ENCODE measurements around the gene GLRX5.

Gene GLRX5

GRCh38 chr14:95494456-95494855 lies 40.4 kb upstream of the GLRX5 start:
- H3K27ac Mint-ChIP-seq = peak overlapping the region; percentile 99
- peak overlapping the region; percentile 54 for H3K4me3 Mint-ChIP-seq
- ATAC-seq (ENCODE audit: low read depth) (no peak), DNase-seq (ENCODE audit: low spot score in 2 of 2) (no peak)
- no peaks in the 10 kb centered on the region for H3K27me3 Mint-ChIP-seq
- peaks cover 54% of the 10 kb centered on the region for H3K4me1 Mint-ChIP-seq
- peaks cover 10% of the 10 kb centered on the region for H3K36me3 Mint-ChIP-seq
- H3K9me3 Mint-ChIP-seq = no peaks in the 10 kb centered on the region

GRCh38 chr14:95495076-95495475 lies 39.8 kb upstream of the GLRX5 start:
- H3K27ac Mint-ChIP-seq = peak overlapping the region; percentile 99
- peaks cover 56% of the 10 kb centered on the region for H3K4me1 Mint-ChIP-seq
- H3K9me3 Mint-ChIP-seq = no peaks in the 10 kb centered on the region
- no peak for DNase-seq (ENCODE audit: low spot score in 2 of 2)
- peaks cover 10% of the 10 kb centered on the region for H3K36me3 Mint-ChIP-seq
- ATAC-seq (ENCODE audit: low read depth) = no peak
- H3K27me3 Mint-ChIP-seq = no peaks in the 10 kb centered on the region
- H3K4me3 Mint-ChIP-seq = peak overlapping the region; percentile 74

GRCh38 chr14:95495538-95496025 lies 39.3 kb upstream of the GLRX5 start:
- Mint-ChIP-seq H3K36me3 (peaks cover 11% of the 10 kb centered on the region), H3K4me3 (peak overlapping the region; percentile 74), H3K27me3 (no peaks in the 10 kb centered on the region), H3K9me3 (no peaks in the 10 kb centered on the region), H3K4me1 (peaks cover 56% of the 10 kb centered on the region), H3K27ac (peak overlapping the region; percentile 99)
- DNase-seq (ENCODE audit: low spot score in 2 of 2) (peak; percentile 54 to 74), ATAC-seq (ENCODE audit: low read depth) (peak; percentile 95)

GRCh38 chr14:95496111-95496681 lies 38.7 kb upstream of the GLRX5 start:
- peak overlapping the region; percentile 99 for H3K27ac Mint-ChIP-seq
- no peak for ATAC-seq (ENCODE audit: low read depth)
- no peaks in the 10 kb centered on the region for H3K27me3 Mint-ChIP-seq
- H3K9me3 Mint-ChIP-seq = no peaks in the 10 kb centered on the region
- H3K4me3 Mint-ChIP-seq = peak overlapping the region; percentile 74
- H3K4me1 Mint-ChIP-seq = peaks cover 56% of the 10 kb centered on the region
- DNase-seq (ENCODE audit: low spot score in 2 of 2) = no peak
- peaks cover 17% of the 10 kb centered on the region for H3K36me3 Mint-ChIP-seq

GRCh38 chr14:95496690-95497259 lies 38.1 kb upstream of the GLRX5 start:
- Mint-ChIP-seq H3K4me3 (peak overlapping the region; percentile 74), H3K4me1 (peaks cover 59% of the 10 kb centered on the region), H3K36me3 (peaks cover 18% of the 10 kb centered on the region), H3K27ac (peak overlapping the region; percentile 99), H3K9me3 (no peaks in the 10 kb centered on the region), H3K27me3 (no peaks in the 10 kb centered on the region)
- DNase-seq (ENCODE audit: low spot score in 2 of 2) = no peak
- ATAC-seq (ENCODE audit: low read depth) = no peak

GRCh38 chr14:95497561-95498011 lies 37.3 kb upstream of the GLRX5 start:
- DNase-seq (ENCODE audit: low spot score in 2 of 2) (no peak), ATAC-seq (ENCODE audit: low read depth) (no peak)
- H3K27ac Mint-ChIP-seq = peak overlapping the region; percentile 67
- no peaks in the 10 kb centered on the region for H3K9me3 Mint-ChIP-seq
- H3K4me3 Mint-ChIP-seq = peak overlapping the region; percentile 13
- H3K4me1 Mint-ChIP-seq = peaks cover 61% of the 10 kb centered on the region
- H3K36me3 Mint-ChIP-seq = peaks cover 15% of the 10 kb centered on the region
- no peaks in the 10 kb centered on the region for H3K27me3 Mint-ChIP-seq

- no peak for ATAC-seq (ENCODE audit: low read depth)
- no peak for DNase-seq (ENCODE audit: low spot score in 2 of 2)
- Mint-ChIP-seq H3K27ac (peak overlapping the region; percentile 67), H3K27me3 (no peaks in the 10 kb centered on the region), H3K9me3 (no peaks in the 10 kb centered on the region), H3K4me3 (peak overlapping the region; percentile 18), H3K4me1 (peaks cover 69% of the 10 kb centered on the region), H3K36me3 (peaks cover 15% of the 10 kb centered on the region)
These were observed 36.1 kb upstream of the GLRX5 start for GRCh38 chr14:95498622-95499353.

GRCh38 chr14:95499354-95499750 lies 35.5 kb upstream of the GLRX5 start:
- Mint-ChIP-seq H3K4me1 (peaks cover 68% of the 10 kb centered on the region), H3K36me3 (peaks cover 14% of the 10 kb centered on the region), H3K4me3 (peak overlapping the region; percentile 18), H3K27ac (no peak overlapping the region), H3K9me3 (no peaks in the 10 kb centered on the region), H3K27me3 (no peaks in the 10 kb centered on the region)
- ATAC-seq (ENCODE audit: low read depth) = no peak
- DNase-seq (ENCODE audit: low spot score in 2 of 2) = no peak

GRCh38 chr14:95500201-95500681 lies 34.6 kb upstream of the GLRX5 start:
- no peak overlapping the region for H3K4me3 Mint-ChIP-seq
- no peak for ATAC-seq (ENCODE audit: low read depth)
- no peak for DNase-seq (ENCODE audit: low spot score in 2 of 2)
- no peaks in the 10 kb centered on the region for H3K27me3 Mint-ChIP-seq
- peaks cover 14% of the 10 kb centered on the region for H3K36me3 Mint-ChIP-seq
- H3K4me1 Mint-ChIP-seq = peaks cover 70% of the 10 kb centered on the region
- H3K27ac Mint-ChIP-seq = peak overlapping the region; percentile 54
- no peaks in the 10 kb centered on the region for H3K9me3 Mint-ChIP-seq

GRCh38 chr14:95500772-95501401 lies 34.0 kb upstream of the GLRX5 start:
- H3K36me3 Mint-ChIP-seq = peaks cover 18% of the 10 kb centered on the region
- peaks cover 69% of the 10 kb centered on the region for H3K4me1 Mint-ChIP-seq
- no peaks in the 10 kb centered on the region for H3K27me3 Mint-ChIP-seq
- DNase-seq (ENCODE audit: low spot score in 2 of 2) = no peak
- H3K4me3 Mint-ChIP-seq = peak overlapping the region; percentile 54
- H3K9me3 Mint-ChIP-seq = no peaks in the 10 kb centered on the region
- ATAC-seq (ENCODE audit: low read depth) = no peak
- peak overlapping the region; percentile 54 for H3K27ac Mint-ChIP-seq

- ATAC-seq (ENCODE audit: low read depth) (no peak), DNase-seq (ENCODE audit: low spot score in 2 of 2) (no peak)
- H3K4me1 Mint-ChIP-seq = peaks cover 63% of the 10 kb centered on the region
- H3K27me3 Mint-ChIP-seq = no peaks in the 10 kb centered on the region
- H3K36me3 Mint-ChIP-seq = peaks cover 18% of the 10 kb centered on the region
- no peak overlapping the region for H3K4me3 Mint-ChIP-seq
- no peaks in the 10 kb centered on the region for H3K9me3 Mint-ChIP-seq
- H3K27ac Mint-ChIP-seq = peak overlapping the region; percentile 75
These were observed 32.4 kb upstream of the GLRX5 start for GRCh38 chr14:95502381-95502950.

GRCh38 chr14:95503365-95504134 lies 31.3 kb upstream of the GLRX5 start:
- Mint-ChIP-seq H3K4me1 (peaks cover 68% of the 10 kb centered on the region), H3K9me3 (no peaks in the 10 kb centered on the region), H3K4me3 (no peak overlapping the region), H3K27ac (peak overlapping the region; percentile 75), H3K36me3 (peaks cover 22% of the 10 kb centered on the region), H3K27me3 (no peaks in the 10 kb centered on the region)
- DNase-seq (ENCODE audit: low spot score in 2 of 2) (no peak), ATAC-seq (ENCODE audit: low read depth) (peak; percentile 41)

All from memory B cell (primary cell).